Measurements from ENCODE around the gene TBC1D19.

Gene TBC1D19

GRCh38 chr4:26732356-26732755 is 148.5 kb downstream of the TBC1D19 start:
- no peak for TF ChIP-seq CTCF (IDR thresholded peaks at IDR 0.05; ENCODE audit: insufficient read depth, low read length, poor library complexity, severe bottlenecking)
- no peak for DNase-seq (ENCODE audit: extremely low read depth, insufficient read length)

GRCh38 chr4:26736621-26737020 is 152.7 kb downstream of the TBC1D19 start:
- H3K4me3 ChIP-seq (replicated peaks; ENCODE audit: low read depth, low read length), result no peak overlapping the region

More at GRCh38 chr4:26732356-26732755, 148.5 kb downstream of the TBC1D19 start:
- Histone ChIP-seq H3K4me3 (replicated peaks; ENCODE audit: low read depth, low read length) (no peak overlapping the region), H3K27me3 (replicated peaks; ENCODE audit: control insufficient read depth, insufficient read depth, low read length) (no peaks in the 10 kb centered on the region), H3K36me3 (ENCODE audit: control insufficient read depth, insufficient read depth, low read length) (no peaks in the 10 kb centered on the region)

GRCh38 chr4:26737385-26737784 is 153.5 kb downstream of the TBC1D19 start:
- no peak for DNase-seq (ENCODE audit: extremely low read depth, insufficient read length)
- no peak overlapping the region for H3K4me3 ChIP-seq (replicated peaks; ENCODE audit: low read depth, low read length)
- H3K36me3 ChIP-seq (ENCODE audit: control insufficient read depth, insufficient read depth, low read length), result no peaks in the 10 kb centered on the region
- H3K27me3 ChIP-seq (replicated peaks; ENCODE audit: control insufficient read depth, insufficient read depth, low read length), result no peaks in the 10 kb centered on the region
- no peak for TF ChIP-seq CTCF (IDR thresholded peaks at IDR 0.05; ENCODE audit: insufficient read depth, low read length, poor library complexity, severe bottlenecking)

More at GRCh38 chr4:26736621-26737020, 152.7 kb downstream of the TBC1D19 start:
- TF ChIP-seq CTCF (IDR thresholded peaks at IDR 0.05; ENCODE audit: insufficient read depth, low read length, poor library complexity, severe bottlenecking), result no peak
- H3K36me3 ChIP-seq (ENCODE audit: control insufficient read depth, insufficient read depth, low read length), result no peaks in the 10 kb centered on the region
- no peak for DNase-seq (ENCODE audit: extremely low read depth, insufficient read length)
- H3K27me3 ChIP-seq (replicated peaks; ENCODE audit: control insufficient read depth, insufficient read depth, low read length), result no peaks in the 10 kb centered on the region

GRCh38 chr4:26741491-26741871 is 157.6 kb downstream of the TBC1D19 start:
- DNase-seq (ENCODE audit: extremely low read depth, insufficient read length), result no peak
- no peaks in the 10 kb centered on the region for H3K27me3 ChIP-seq (replicated peaks; ENCODE audit: control insufficient read depth, insufficient read depth, low read length)
- TF ChIP-seq CTCF (IDR thresholded peaks at IDR 0.05; ENCODE audit: insufficient read depth, low read length, poor library complexity, severe bottlenecking), result no peak
- H3K4me3 ChIP-seq (replicated peaks; ENCODE audit: low read depth, low read length), result no peak overlapping the region
- H3K36me3 ChIP-seq (ENCODE audit: control insufficient read depth, insufficient read depth, low read length), result no peaks in the 10 kb centered on the region

GRCh38 chr4:26746802-26747213 is 162.9 kb downstream of the TBC1D19 start:
- H3K36me3 ChIP-seq (ENCODE audit: control insufficient read depth, insufficient read depth, low read length), result no peaks in the 10 kb centered on the region
- TF ChIP-seq CTCF (IDR thresholded peaks at IDR 0.05; ENCODE audit: insufficient read depth, low read length, poor library complexity, severe bottlenecking), result no peak
- H3K27me3 ChIP-seq (replicated peaks; ENCODE audit: control insufficient read depth, insufficient read depth, low read length), result no peaks in the 10 kb centered on the region
- no peak overlapping the region for H3K4me3 ChIP-seq (replicated peaks; ENCODE audit: low read depth, low read length)
- peak; percentile 58 for DNase-seq (ENCODE audit: extremely low read depth, insufficient read length)

- H3K4me3 ChIP-seq (replicated peaks; ENCODE audit: low read depth, low read length), result no peak overlapping the region
- no peak for DNase-seq (ENCODE audit: extremely low read depth, insufficient read length)
- no peaks in the 10 kb centered on the region for H3K27me3 ChIP-seq (replicated peaks; ENCODE audit: control insufficient read depth, insufficient read depth, low read length)
- TF ChIP-seq CTCF (IDR thresholded peaks at IDR 0.05; ENCODE audit: insufficient read depth, low read length, poor library complexity, severe bottlenecking), result no peak
- H3K36me3 ChIP-seq (ENCODE audit: control insufficient read depth, insufficient read depth, low read length), result no peaks in the 10 kb centered on the region
Measured at GRCh38 chr4:26748811-26749210, 164.9 kb downstream of the TBC1D19 start.
